ENCODE data around the gene ADGRB3. TPM values are rescaled to one million over a fixed set of nuclear protein-coding genes. Genes with fewer than 3 reads are reported as not detected.

ADGRB3 gene
- total RNA-seq, 1 donor from 2014 or later, result 1.5 TPM

DNA sequence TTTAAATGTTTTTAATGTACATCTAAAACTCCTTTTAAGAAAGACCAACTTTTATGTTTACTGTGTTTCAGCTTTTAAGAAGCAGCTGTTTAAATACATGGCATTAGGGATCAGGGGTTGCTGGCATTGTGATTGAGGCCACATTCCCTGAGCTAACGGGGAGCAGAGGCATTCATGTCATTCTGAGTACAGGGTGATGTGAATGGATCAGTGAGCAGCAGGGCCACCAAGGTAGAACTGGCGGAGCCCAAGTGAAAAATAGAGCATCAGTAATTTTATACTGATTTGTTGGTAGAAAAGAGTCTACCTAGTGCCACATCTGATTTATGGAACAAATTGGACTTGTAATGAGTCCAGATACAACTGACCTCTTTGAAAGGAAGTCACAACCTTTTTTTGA lies 467.3 kb downstream of the ADGRB3 start:
- Mint-ChIP-seq H3K4me1 (peaks cover 18% of the 10 kb centered on the region), H3K36me3 (no peaks in the 10 kb centered on the region), H3K4me3 (no peak overlapping the region), H3K9me3 (no peaks in the 10 kb centered on the region), H3K27ac (no peak overlapping the region), H3K27me3 (ENCODE audit: insufficient read depth, low read depth) (no peaks in the 10 kb centered on the region)
- peaks cover 12% of the 10 kb centered on the region for H3K4me1 ChIP-seq
- no peaks in the 10 kb centered on the region for H4K20me1 ChIP-seq (ENCODE audit: low read depth)
- peak overlapping the region; percentile 17 for H3K4me2 ChIP-seq
- H3K27ac ChIP-seq, result no peak overlapping the region
- no peak overlapping the region for H3K4me3 ChIP-seq
- no peaks in the 10 kb centered on the region for H3F3A ChIP-seq (ENCODE audit: low read depth)
- no peak overlapping the region for H3K9ac ChIP-seq
- TF ChIP-seq CTCF (IDR thresholded peaks at IDR 0.05) (no peak), EZH2 (IDR thresholded peaks at IDR 0.05) (no peak), EZH2phosphoT487 (IDR thresholded peaks at IDR 0.05) (no peak)
- no peaks in the 10 kb centered on the region for H3K27me3 ChIP-seq
- no peaks in the 10 kb centered on the region for H3K79me2 ChIP-seq (ENCODE audit: low read depth)
- H3K36me3 ChIP-seq, result no peaks in the 10 kb centered on the region
- H3K9me3 ChIP-seq (ENCODE audit: low read depth), result no peaks in the 10 kb centered on the region
- no peak overlapping the region for H2AFZ ChIP-seq (replicated peaks)
- peak; percentile 67 for DNase-seq (ENCODE audit: low spot score)

DNA sequence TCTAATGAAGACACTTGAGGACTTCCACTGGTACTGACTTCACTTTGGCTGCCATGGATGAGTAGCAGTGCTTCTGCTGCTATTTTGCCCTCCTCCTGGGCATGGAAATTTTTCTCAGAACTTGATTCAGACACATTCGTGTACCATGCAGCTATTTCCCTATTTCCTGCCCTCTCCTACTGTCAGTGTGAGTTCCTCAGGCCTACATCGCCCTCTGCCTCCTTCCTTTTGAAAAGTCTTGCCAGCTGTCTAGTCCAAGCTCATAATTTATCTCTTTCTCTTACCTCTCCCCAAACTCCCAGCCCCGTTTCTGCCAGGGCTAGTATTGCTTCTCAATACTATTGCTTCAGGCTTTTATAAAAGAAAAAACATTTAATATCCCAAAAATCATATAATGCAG lies 470.2 kb downstream of the ADGRB3 start:
- H3K27me3 Mint-ChIP-seq (ENCODE audit: insufficient read depth, low read depth), result no peaks in the 10 kb centered on the region
- peak; percentile 17 for TF ChIP-seq CTCF (IDR thresholded peaks at IDR 0.05)
- TF ChIP-seq EZH2 (IDR thresholded peaks at IDR 0.05), result no peak
- Histone ChIP-seq H2AFZ (replicated peaks) (no peak overlapping the region), H3K9me3 (ENCODE audit: low read depth) (no peaks in the 10 kb centered on the region), H3F3A (ENCODE audit: low read depth) (no peaks in the 10 kb centered on the region), H3K4me3 (no peak overlapping the region), H4K20me1 (ENCODE audit: low read depth) (no peaks in the 10 kb centered on the region), H3K4me2 (no peak overlapping the region), H3K79me2 (ENCODE audit: low read depth) (no peaks in the 10 kb centered on the region), H3K4me1 (peaks cover 12% of the 10 kb centered on the region), H3K27me3 (no peaks in the 10 kb centered on the region), H3K36me3 (no peaks in the 10 kb centered on the region), H3K9ac (no peak overlapping the region), H3K27ac (no peak overlapping the region)
- H3K4me1 Mint-ChIP-seq, result peaks cover 18% of the 10 kb centered on the region
- no peak overlapping the region for H3K4me3 Mint-ChIP-seq
- H3K36me3 Mint-ChIP-seq, result no peaks in the 10 kb centered on the region
- H3K9me3 Mint-ChIP-seq, result no peaks in the 10 kb centered on the region
- H3K27ac Mint-ChIP-seq, result no peak overlapping the region
- no peak for DNase-seq (ENCODE audit: low spot score)

DNA sequence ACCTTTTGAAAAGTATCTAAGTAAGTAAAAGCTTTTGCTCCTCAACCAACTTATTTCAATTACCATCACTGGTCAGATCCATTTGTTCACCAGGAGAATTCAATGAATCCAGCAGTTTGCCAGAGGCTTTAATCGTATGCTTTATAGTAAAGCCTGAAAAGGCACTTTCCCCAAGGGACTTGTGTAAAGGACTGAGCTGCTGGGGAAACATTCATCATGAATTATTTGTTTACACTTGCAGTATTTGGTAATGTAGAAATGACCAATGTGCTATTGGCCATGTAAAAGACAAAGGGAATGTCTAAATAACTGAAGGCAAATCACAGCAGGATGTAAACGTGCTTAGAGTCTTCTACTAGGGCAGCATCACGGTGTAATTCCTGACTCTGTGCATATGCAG lies 471.4 kb downstream of the ADGRB3 start:
- Histone ChIP-seq H3K27ac (no peak overlapping the region), H4K20me1 (ENCODE audit: low read depth) (no peaks in the 10 kb centered on the region), H2AFZ (replicated peaks) (peak overlapping the region; percentile 6), H3F3A (ENCODE audit: low read depth) (no peaks in the 10 kb centered on the region), H3K9me3 (ENCODE audit: low read depth) (no peaks in the 10 kb centered on the region), H3K9ac (no peak overlapping the region), H3K4me2 (no peak overlapping the region), H3K36me3 (no peaks in the 10 kb centered on the region), H3K4me1 (peaks cover 12% of the 10 kb centered on the region), H3K79me2 (ENCODE audit: low read depth) (no peaks in the 10 kb centered on the region), H3K4me3 (no peak overlapping the region), H3K27me3 (no peaks in the 10 kb centered on the region)
- no peak for TF ChIP-seq CTCF (IDR thresholded peaks at IDR 0.05)
- TF ChIP-seq EZH2 (IDR thresholded peaks at IDR 0.05), result no peak
- TF ChIP-seq EZH2phosphoT487 (IDR thresholded peaks at IDR 0.05), result no peak
- Mint-ChIP-seq H3K36me3 (no peaks in the 10 kb centered on the region), H3K9me3 (no peaks in the 10 kb centered on the region), H3K4me1 (peaks cover 27% of the 10 kb centered on the region), H3K4me3 (no peak overlapping the region), H3K27me3 (ENCODE audit: insufficient read depth, low read depth) (no peaks in the 10 kb centered on the region), H3K27ac (no peak overlapping the region)
- DNase-seq (ENCODE audit: low spot score), result peak; percentile 3

All from neural progenitor cell (in vitro differentiated cells).